GM23338 (cell line): ENCODE measurements around the gene TIMM29. TPM values are rescaled to one million over a fixed set of nuclear protein-coding genes. Genes with fewer than 3 reads are reported as not detected.

Experiments
- ATAC-seq: fragments of 200-7000 bp; cut with Tn5 transposase; 3 replicates; pipeline ENCODE4 v1.9.1; 2020
- DNase-seq: peaks from one replicate; pipeline ENCODE4 v3.0.0-alpha.2; 2015; ENCODE audit warnings: low spot score
- H2AFZ ChIP-seq: fragments of 200-600 bp; sonication (generic); 2 replicates; pipeline ENCODE4 v1.8.0; 2016; ENCODE audit warnings: antibody characterized with exemption, mild to moderate bottlenecking, moderate library complexity
- H3F3A ChIP-seq: fragments of 200-600 bp; sonication (generic); replicated peaks from 2 replicates; pipeline ENCODE4 v1.8.0; 2017; ENCODE audit warnings: antibody characterized with exemption, mixed run types, low read depth
- H3K27ac ChIP-seq: fragments of 200-600 bp; sonication (generic); 2 replicates; pipeline ENCODE4 v1.6.1; 2016; ENCODE audit warnings: low read depth
- H3K27me3 ChIP-seq: fragments of 200-600 bp; sonication (generic); 2 replicates; pipeline ENCODE4 v1.8.0; 2016; ENCODE audit warnings: mild to moderate bottlenecking, mixed run types, moderate library complexity; ENCODE audit not compliant: insufficient read depth
- H3K36me3 ChIP-seq: fragments of 200-600 bp; sonication (generic); 2 replicates; pipeline ENCODE4 v1.8.0; 2016; ENCODE audit warnings: mild to moderate bottlenecking; ENCODE audit not compliant: insufficient read depth
- H3K4me1 ChIP-seq: fragments of 200-600 bp; sonication (generic); 2 replicates; pipeline ENCODE4 v1.8.0; 2016; ENCODE audit warnings: mild to moderate bottlenecking, moderate library complexity; ENCODE audit not compliant: insufficient read depth
- H3K4me2 ChIP-seq: fragments of 200-600 bp; sonication (generic); 2 replicates; pipeline ENCODE4 v1.7.1; 2017; ENCODE audit warnings: mixed run types
- H3K4me3 ChIP-seq: fragments of 200-600 bp; sonication (generic); 2 replicates; pipeline ENCODE4 v1.6.1; 2016; ENCODE audit warnings: mixed run types
- H3K79me2 ChIP-seq: fragments of 200-600 bp; sonication (generic); replicated peaks from 2 replicates; pipeline ENCODE4 v1.8.0; 2017; ENCODE audit warnings: mild to moderate bottlenecking; ENCODE audit not compliant: insufficient read depth
- H3K9me2 ChIP-seq: fragments of 200-600 bp; sonication (generic); 2 replicates; pipeline ENCODE4 v1.8.0; 2017; ENCODE audit not compliant: insufficient read depth
- H4K20me1 ChIP-seq: fragments of 200-600 bp; sonication (generic); replicated peaks from 2 replicates; pipeline ENCODE4 v1.8.0; 2017; ENCODE audit warnings: mild to moderate bottlenecking; ENCODE audit not compliant: insufficient read depth
- H3K27ac Mint-ChIP-seq: 2 replicates; pipeline ENCODE4 v1.8.0; 2020; ENCODE audit warnings: inconsistent platforms, mild to moderate bottlenecking, moderate library complexity, mixed read lengths
- H3K27me3 Mint-ChIP-seq: 3 replicates; pipeline ENCODE4 v1.8.0; 2022; ENCODE audit warnings: low read depth, mild to moderate bottlenecking, moderate library complexity, mixed read lengths, inconsistent platforms; ENCODE audit not compliant: insufficient read depth, poor library complexity
- H3K36me3 Mint-ChIP-seq: 3 replicates; pipeline ENCODE4 v1.8.0; 2021; ENCODE audit warnings: low read depth, mild to moderate bottlenecking, inconsistent platforms, moderate library complexity, mixed read lengths
- H3K4me1 Mint-ChIP-seq: 3 replicates; pipeline ENCODE4 v1.8.0; 2020; ENCODE audit warnings: mild to moderate bottlenecking, inconsistent platforms, mixed read lengths
- H3K4me3 Mint-ChIP-seq: 3 replicates; pipeline ENCODE4 v1.8.0; 2021; ENCODE audit warnings: moderate library complexity, mild to moderate bottlenecking, inconsistent platforms, mixed read lengths
- H3K9me3 Mint-ChIP-seq: 3 replicates; pipeline ENCODE4 v1.8.0; 2020; ENCODE audit warnings: moderate library complexity, mild to moderate bottlenecking, inconsistent platforms, mixed read lengths
- CREB1 ChIP-seq: fragments of 250-450 bp; sonication (Bioruptor Pico); IDR thresholded peaks from 2 replicates; pipeline ENCODE4 v1.5.0; 2020; ENCODE audit warnings: low read depth, mild to moderate bottlenecking, moderate library complexity
- CTCF ChIP-seq, 2 experiments: fragments of 200-600 bp in 1 of 2; sonication (generic) in 1 of 2; conservative IDR thresholded peaks; 2 replicates each; pipeline versions ENCODE4 v1.5.1 to v1.6.1; 2016 to 2017; ENCODE audit warnings: antibody characterized with exemption in 2 of 2, low read depth in 2 of 2, mild to moderate bottlenecking in 2 of 2, moderate library complexity in 1 of 2
- EZH2 ChIP-seq: fragments of 200-600 bp; sonication (generic); IDR thresholded peaks from one replicate; pipeline ENCODE4 v1.8.0; 2017; ENCODE audit warnings: antibody characterized with exemption, mild to moderate bottlenecking, low read depth; ENCODE audit not compliant: unreplicated experiment
- EZH2phosphoT487 ChIP-seq: fragments of 200-600 bp; sonication (generic); IDR thresholded peaks from one replicate; pipeline ENCODE4 v1.8.1; 2018; ENCODE audit warnings: antibody characterized with exemption; ENCODE audit not compliant: unreplicated experiment
- JUNB ChIP-seq: IDR thresholded peaks from one replicate; pipeline ENCODE4 v1.6.1; 2016; ENCODE audit warnings: antibody characterized with exemption; ENCODE audit not compliant: unreplicated experiment
- NANOG ChIP-seq: IDR thresholded peaks from 2 replicates; pipeline ENCODE4 v1.6.1; 2016; ENCODE audit warnings: antibody characterized with exemption, borderline replicate concordance
- STAT1 ChIP-seq: IDR thresholded peaks from one replicate; pipeline ENCODE4 v1.6.1; 2016; ENCODE audit warnings: antibody characterized with exemption; ENCODE audit not compliant: unreplicated experiment
- ZNF331 ChIP-seq: fragments of 250-450 bp; sonication (Bioruptor Pico); IDR thresholded peaks from 2 replicates; pipeline ENCODE4 v1.5.0; 2020; ENCODE audit warnings: low read depth, mild to moderate bottlenecking, moderate library complexity
- ZNF462 ChIP-seq: fragments of 250-450 bp; sonication (Bioruptor Pico); IDR thresholded peaks from 2 replicates; pipeline ENCODE4 v1.5.0; 2020; ENCODE audit warnings: mild to moderate bottlenecking, moderate library complexity
- polyA plus RNA-seq: library from polyadenylated mRNA; unstranded; fragments of >200 nt; fragmentation: Nextera tagmentation; extraction: Ambion mirVana; gene quantifications from 2 replicates; pipeline ENCODE4 v1.2.1, GENCODE V29; 2016
- total RNA-seq: library from RNA; depleted of rRNA; stranded (reverse); fragments of >200 nt; shearing (Covaris generic); gene quantifications from 2 replicates; pipeline ENCODE4 v1.2.3, GENCODE V29; 2014
- TF ChIP-seq, protein P1 (sequence below): IDR thresholded peaks from one replicate; pipeline ENCODE4 v1.6.1; 2018; ENCODE audit warnings: antibody characterized with exemption; ENCODE audit not compliant: unreplicated experiment

The TIMM29 gene
- total and polyA plus RNA-seq, 2 experiments from 2014 or later = 24.1 to 60.7 TPM

DNA sequence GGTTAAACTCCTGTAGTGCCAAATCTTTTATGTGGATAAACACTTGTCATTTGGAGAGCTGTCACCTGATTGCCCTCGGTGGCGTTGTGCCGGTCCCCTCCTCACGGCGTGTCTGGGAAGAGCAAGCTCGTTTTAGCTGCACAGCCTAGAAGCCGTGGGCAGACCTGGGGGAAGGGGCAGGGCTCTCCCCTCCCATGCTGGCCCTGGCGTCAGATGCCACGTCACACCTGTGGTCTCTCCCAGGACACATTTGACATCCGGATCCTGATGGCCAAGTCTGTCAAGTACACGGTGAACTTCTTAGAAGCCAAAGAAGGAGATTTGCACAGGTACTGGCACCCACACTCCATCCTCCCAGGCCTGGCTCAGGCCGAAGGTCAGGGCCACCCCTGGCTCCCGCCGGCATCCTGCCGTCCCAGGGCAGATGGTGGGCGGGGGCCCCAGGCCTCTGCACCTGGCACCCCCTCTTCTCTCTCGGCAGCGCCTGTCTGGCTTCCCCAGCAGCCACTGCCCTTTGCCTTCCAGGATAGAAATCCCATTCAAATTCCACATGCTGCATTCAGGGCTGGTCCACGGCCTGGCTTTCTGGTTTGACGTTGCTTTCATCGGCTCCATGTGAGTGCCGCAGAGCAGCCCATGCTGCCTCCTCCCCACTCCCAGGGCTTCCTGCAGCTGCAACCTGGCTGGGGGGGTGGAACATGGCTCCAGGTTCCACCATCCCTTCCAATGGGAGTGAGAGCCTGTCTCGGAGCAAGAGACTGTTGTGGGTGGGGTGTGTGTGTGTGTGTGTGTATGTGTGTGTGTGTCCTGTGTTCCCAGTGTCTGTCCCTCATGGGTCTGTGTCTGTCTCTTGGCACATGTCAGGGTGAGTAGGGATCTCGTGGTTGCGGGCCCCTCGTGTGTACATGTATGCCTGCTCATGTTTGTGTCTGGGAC is 9.0 kb upstream of the TIMM29 start:
- no peaks in the 10 kb centered on the region for H3K27me3 ChIP-seq
- no peaks in the 10 kb centered on the region; the same call in 1 of the 2 replicates for H3K36me3 ChIP-seq
- no peaks in the 10 kb centered on the region; the same call in 2 of the 3 replicates for H3K4me1 Mint-ChIP-seq
- peaks cover 46% of the 10 kb centered on the region for H3K36me3 Mint-ChIP-seq
- no peak overlapping the region for H3K4me3 ChIP-seq
- DNase-seq (no peak), ATAC-seq (no peak)
- H4K20me1 ChIP-seq = no peaks in the 10 kb centered on the region
- no peak overlapping the region for H3K27ac Mint-ChIP-seq
- no peaks in the 10 kb centered on the region for H3K9me3 Mint-ChIP-seq
- TF ChIP-seq CREB1 (CRISPR knock-in tag) (no peak), JUNB (no peak), STAT1 (no peak), ZNF462 (CRISPR knock-in tag) (no peak), ZNF331 (no peak), CTCF (conservative IDR thresholded peaks at IDR 0.05; ENCODE audit: low read depth in 2 of 2) (no peak), NANOG (no peak), EZH2 (no peak), EZH2phosphoT487 (no peak)
- TF ChIP-seq, protein P1, sequence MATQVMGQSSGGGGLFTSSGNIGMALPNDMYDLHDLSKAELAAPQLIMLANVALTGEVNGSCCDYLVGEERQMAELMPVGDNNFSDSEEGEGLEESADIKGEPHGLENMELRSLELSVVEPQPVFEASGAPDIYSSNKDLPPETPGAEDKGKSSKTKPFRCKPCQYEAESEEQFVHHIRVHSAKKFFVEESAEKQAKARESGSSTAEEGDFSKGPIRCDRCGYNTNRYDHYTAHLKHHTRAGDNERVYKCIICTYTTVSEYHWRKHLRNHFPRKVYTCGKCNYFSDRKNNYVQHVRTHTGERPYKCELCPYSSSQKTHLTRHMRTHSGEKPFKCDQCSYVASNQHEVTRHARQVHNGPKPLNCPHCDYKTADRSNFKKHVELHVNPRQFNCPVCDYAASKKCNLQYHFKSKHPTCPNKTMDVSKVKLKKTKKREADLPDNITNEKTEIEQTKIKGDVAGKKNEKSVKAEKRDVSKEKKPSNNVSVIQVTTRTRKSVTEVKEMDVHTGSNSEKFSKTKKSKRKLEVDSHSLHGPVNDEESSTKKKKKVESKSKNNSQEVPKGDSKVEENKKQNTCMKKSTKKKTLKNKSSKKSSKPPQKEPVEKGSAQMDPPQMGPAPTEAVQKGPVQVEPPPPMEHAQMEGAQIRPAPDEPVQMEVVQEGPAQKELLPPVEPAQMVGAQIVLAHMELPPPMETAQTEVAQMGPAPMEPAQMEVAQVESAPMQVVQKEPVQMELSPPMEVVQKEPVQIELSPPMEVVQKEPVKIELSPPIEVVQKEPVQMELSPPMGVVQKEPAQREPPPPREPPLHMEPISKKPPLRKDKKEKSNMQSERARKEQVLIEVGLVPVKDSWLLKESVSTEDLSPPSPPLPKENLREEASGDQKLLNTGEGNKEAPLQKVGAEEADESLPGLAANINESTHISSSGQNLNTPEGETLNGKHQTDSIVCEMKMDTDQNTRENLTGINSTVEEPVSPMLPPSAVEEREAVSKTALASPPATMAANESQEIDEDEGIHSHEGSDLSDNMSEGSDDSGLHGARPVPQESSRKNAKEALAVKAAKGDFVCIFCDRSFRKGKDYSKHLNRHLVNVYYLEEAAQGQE = no peak
- no peak overlapping the region for H3K4me2 ChIP-seq
- no peak overlapping the region for H2AFZ ChIP-seq
- H3K27me3 Mint-ChIP-seq = peaks cover 20% of the 10 kb centered on the region
- H3K4me3 Mint-ChIP-seq = no peak overlapping the region
- H3K27ac ChIP-seq = no peak overlapping the region
- H3K9me2 ChIP-seq = no peaks in the 10 kb centered on the region
- no peaks in the 10 kb centered on the region for H3K79me2 ChIP-seq
- peaks cover 13% of the 10 kb centered on the region; the same call in 1 of the 2 replicates for H3F3A ChIP-seq
- no peaks in the 10 kb centered on the region for H3K4me1 ChIP-seq
